ENCODE data around the gene MXD3.
"Not testable (repeated sequence)": the region's sequence is repeated elsewhere in the genome, so short reads cannot be mapped to it uniquely, and the experiment has no call there.

The MXD3 gene

GRCh38 chr5:177260961-177261360, 50.7 kb downstream of the MXD3 start:
- DNase-seq: no peak

- not testable (repeated sequence) for DNase-seq
Measured at GRCh38 chr5:177258711-177259110, 53.0 kb downstream of the MXD3 start.
